H1 (cell line): ENCODE results near the gene NADK2. TPM values are rescaled to one million over a fixed set of nuclear protein-coding genes. Genes with fewer than 3 reads are reported as not detected.

Source experiments
- GTF2F1 ChIP-seq: IDR thresholded peaks from 2 replicates; pipeline ENCODE4 v1.6.1; 2012; ENCODE audit warnings: low read depth, low read length, improper control_type of control experiment, borderline replicate concordance
- HDAC2 ChIP-seq, 2 experiments: fragments of 300-600 bp in 1 of 2; sonication (generic) in 1 of 2; IDR thresholded peaks; 2 replicates each; pipeline ENCODE4 v1.6.1; 2011 to 2012; ENCODE audit warnings: low read depth in 2 of 2, low read length in 2 of 2, mild to moderate bottlenecking in 2 of 2, moderate library complexity in 2 of 2, borderline replicate concordance in 1 of 2, inconsistent platforms in 1 of 2
- SIX5 ChIP-seq: IDR thresholded peaks from 2 replicates; pipeline ENCODE4 v1.6.1; 2011; ENCODE audit warnings: mild to moderate bottlenecking, low read depth, low read length
- TBP ChIP-seq: IDR thresholded peaks from 2 replicates; pipeline ENCODE4 v1.6.1; 2011; ENCODE audit warnings: low read depth, low read length, improper control_type of control experiment
- TCF12 ChIP-seq: IDR thresholded peaks from 2 replicates; pipeline ENCODE4 v1.6.1; 2011; ENCODE audit warnings: low read depth, mild to moderate bottlenecking, low read length
- polyA plus RNA-seq, 7 experiments: library from polyadenylated mRNA; depleted of rRNA in 3 of 7; stranded (reverse) in 5 of 7; unstranded in 2 of 7; fragments of >200 nt in 5 of 7; fragments of 200-250 nt in 2 of 7; gene quantifications; 1 replicate in 5 of 7; 2 replicates in 1 of 7; 4 replicates in 1 of 7; pipeline versions ENCODE4 v1.2.1 to v1.2.3, GENCODE V29; 2011 to 2013; ENCODE audit warnings: missing spikeins in 2 of 7, mixed read lengths in 2 of 7
- total RNA-seq: library from RNA; stranded (reverse); fragmentation: NEBNext Ultra II Directional; extraction: Animal tissue kit (Norgen Biotek cat#: 25700); gene quantifications from 2 replicates; pipeline ENCODE4 v1.2.1, GENCODE V29; 2021
- TF ChIP-seq, protein P1 (sequence below): fragments of 300-600 bp; sonication (generic); IDR thresholded peaks from 2 replicates; pipeline ENCODE4 v1.7.1; 2012; ENCODE audit warnings: low read length, moderate library complexity, mild to moderate bottlenecking, inconsistent platforms; ENCODE audit not compliant: insufficient replicate concordance

Gene NADK2
- total and polyA plus RNA-seq, 2 of the 8 experiments (the other 6 are each of a cell fraction or from before 2014, with no cell fraction given), result 3.4 to 16.1 TPM

DNA sequence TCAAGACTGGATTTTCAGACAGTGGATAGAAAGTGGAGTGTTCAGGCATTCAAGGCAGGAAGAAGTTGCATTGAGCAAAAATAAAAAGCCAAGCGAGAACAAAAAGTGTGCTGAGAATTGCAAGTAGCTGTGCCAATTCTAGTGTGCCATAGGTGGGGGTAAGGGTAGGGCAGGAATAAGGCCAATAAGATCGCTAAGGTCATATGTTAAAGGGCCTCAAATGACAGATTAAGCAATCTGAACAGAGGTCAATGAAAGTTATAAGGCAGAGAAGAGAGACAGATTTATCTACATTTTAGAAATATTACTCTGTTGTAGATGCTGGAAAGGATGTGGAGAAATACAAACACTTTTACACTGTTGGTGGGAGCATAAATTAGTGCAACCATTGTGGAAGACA lies 36.4 kb downstream of the NADK2 start (continued):
- TF ChIP-seq, protein P1, sequence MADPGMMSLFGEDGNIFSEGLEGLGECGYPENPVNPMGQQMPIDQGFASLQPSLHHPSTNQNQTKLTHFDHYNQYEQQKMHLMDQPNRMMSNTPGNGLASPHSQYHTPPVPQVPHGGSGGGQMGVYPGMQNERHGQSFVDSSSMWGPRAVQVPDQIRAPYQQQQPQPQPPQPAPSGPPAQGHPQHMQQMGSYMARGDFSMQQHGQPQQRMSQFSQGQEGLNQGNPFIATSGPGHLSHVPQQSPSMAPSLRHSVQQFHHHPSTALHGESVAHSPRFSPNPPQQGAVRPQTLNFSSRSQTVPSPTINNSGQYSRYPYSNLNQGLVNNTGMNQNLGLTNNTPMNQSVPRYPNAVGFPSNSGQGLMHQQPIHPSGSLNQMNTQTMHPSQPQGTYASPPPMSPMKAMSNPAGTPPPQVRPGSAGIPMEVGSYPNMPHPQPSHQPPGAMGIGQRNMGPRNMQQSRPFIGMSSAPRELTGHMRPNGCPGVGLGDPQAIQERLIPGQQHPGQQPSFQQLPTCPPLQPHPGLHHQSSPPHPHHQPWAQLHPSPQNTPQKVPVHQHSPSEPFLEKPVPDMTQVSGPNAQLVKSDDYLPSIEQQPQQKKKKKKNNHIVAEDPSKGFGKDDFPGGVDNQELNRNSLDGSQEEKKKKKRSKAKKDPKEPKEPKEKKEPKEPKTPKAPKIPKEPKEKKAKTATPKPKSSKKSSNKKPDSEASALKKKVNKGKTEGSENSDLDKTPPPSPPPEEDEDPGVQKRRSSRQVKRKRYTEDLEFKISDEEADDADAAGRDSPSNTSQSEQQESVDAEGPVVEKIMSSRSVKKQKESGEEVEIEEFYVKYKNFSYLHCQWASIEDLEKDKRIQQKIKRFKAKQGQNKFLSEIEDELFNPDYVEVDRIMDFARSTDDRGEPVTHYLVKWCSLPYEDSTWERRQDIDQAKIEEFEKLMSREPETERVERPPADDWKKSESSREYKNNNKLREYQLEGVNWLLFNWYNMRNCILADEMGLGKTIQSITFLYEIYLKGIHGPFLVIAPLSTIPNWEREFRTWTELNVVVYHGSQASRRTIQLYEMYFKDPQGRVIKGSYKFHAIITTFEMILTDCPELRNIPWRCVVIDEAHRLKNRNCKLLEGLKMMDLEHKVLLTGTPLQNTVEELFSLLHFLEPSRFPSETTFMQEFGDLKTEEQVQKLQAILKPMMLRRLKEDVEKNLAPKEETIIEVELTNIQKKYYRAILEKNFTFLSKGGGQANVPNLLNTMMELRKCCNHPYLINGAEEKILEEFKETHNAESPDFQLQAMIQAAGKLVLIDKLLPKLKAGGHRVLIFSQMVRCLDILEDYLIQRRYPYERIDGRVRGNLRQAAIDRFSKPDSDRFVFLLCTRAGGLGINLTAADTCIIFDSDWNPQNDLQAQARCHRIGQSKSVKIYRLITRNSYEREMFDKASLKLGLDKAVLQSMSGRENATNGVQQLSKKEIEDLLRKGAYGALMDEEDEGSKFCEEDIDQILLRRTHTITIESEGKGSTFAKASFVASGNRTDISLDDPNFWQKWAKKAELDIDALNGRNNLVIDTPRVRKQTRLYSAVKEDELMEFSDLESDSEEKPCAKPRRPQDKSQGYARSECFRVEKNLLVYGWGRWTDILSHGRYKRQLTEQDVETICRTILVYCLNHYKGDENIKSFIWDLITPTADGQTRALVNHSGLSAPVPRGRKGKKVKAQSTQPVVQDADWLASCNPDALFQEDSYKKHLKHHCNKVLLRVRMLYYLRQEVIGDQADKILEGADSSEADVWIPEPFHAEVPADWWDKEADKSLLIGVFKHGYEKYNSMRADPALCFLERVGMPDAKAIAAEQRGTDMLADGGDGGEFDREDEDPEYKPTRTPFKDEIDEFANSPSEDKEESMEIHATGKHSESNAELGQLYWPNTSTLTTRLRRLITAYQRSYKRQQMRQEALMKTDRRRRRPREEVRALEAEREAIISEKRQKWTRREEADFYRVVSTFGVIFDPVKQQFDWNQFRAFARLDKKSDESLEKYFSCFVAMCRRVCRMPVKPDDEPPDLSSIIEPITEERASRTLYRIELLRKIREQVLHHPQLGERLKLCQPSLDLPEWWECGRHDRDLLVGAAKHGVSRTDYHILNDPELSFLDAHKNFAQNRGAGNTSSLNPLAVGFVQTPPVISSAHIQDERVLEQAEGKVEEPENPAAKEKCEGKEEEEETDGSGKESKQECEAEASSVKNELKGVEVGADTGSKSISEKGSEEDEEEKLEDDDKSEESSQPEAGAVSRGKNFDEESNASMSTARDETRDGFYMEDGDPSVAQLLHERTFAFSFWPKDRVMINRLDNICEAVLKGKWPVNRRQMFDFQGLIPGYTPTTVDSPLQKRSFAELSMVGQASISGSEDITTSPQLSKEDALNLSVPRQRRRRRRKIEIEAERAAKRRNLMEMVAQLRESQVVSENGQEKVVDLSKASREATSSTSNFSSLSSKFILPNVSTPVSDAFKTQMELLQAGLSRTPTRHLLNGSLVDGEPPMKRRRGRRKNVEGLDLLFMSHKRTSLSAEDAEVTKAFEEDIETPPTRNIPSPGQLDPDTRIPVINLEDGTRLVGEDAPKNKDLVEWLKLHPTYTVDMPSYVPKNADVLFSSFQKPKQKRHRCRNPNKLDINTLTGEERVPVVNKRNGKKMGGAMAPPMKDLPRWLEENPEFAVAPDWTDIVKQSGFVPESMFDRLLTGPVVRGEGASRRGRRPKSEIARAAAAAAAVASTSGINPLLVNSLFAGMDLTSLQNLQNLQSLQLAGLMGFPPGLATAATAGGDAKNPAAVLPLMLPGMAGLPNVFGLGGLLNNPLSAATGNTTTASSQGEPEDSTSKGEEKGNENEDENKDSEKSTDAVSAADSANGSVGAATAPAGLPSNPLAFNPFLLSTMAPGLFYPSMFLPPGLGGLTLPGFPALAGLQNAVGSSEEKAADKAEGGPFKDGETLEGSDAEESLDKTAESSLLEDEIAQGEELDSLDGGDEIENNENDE, result no peak
- TF ChIP-seq TCF12 (no peak), GTF2F1 (no peak), HDAC2 (IDR thresholded peaks at IDR 0.05; ENCODE audit: borderline replicate concordance in 1 of 2, low read depth in 2 of 2, low read length in 2 of 2) (no peak), SIX5 (no peak), TBP (no peak)
